Endothelial cell of umbilical vein (primary cell): ENCODE measurements around the gene CRYGN.

Experiments
- EZH2 ChIP-seq: IDR thresholded peaks from 2 replicates; pipeline ENCODE4 v1.6.1; 2012; ENCODE audit warnings: borderline replicate concordance, low read depth, mild to moderate bottlenecking, moderate library complexity, low read length, inconsistent platforms; ENCODE audit not compliant: severe bottlenecking
- FOS ChIP-seq: IDR thresholded peaks from 2 replicates; pipeline ENCODE4 v1.6.1; 2011; ENCODE audit warnings: mild to moderate bottlenecking, low read length, moderate library complexity, borderline replicate concordance; ENCODE audit not compliant: insufficient read depth
- GATA2 ChIP-seq: IDR thresholded peaks from 2 replicates; pipeline ENCODE4 v1.7.0; 2011; ENCODE audit warnings: low read depth, mild to moderate bottlenecking, moderate library complexity, mixed read lengths, low read length; ENCODE audit not compliant: insufficient read length, insufficient read depth
- MYC ChIP-seq: IDR thresholded peaks from one replicate; pipeline ENCODE4 v1.6.1; 2011; ENCODE audit warnings: mild to moderate bottlenecking, low read depth, low read length
- POLR2A ChIP-seq: IDR thresholded peaks from 2 replicates; pipeline ENCODE4 v1.6.1; 2012; ENCODE audit warnings: low read depth, mild to moderate bottlenecking, control low read depth, low read length
- TF ChIP-seq, protein P1 (sequence below), 2 donors: IDR thresholded peaks; 1 replicate in 1 of 2; 2 replicates in 1 of 2; pipeline ENCODE4 v1.5.1; 2011; ENCODE audit warnings: low read length in 2 of 2, mild to moderate bottlenecking in 2 of 2, moderate library complexity in 2 of 2, control low read depth in 1 of 2, inconsistent platforms in 1 of 2, low read depth in 1 of 2; ENCODE audit not compliant: insufficient read depth in 1 of 2; ENCODE audit errors: extremely low read depth in 1 of 2

DNA sequence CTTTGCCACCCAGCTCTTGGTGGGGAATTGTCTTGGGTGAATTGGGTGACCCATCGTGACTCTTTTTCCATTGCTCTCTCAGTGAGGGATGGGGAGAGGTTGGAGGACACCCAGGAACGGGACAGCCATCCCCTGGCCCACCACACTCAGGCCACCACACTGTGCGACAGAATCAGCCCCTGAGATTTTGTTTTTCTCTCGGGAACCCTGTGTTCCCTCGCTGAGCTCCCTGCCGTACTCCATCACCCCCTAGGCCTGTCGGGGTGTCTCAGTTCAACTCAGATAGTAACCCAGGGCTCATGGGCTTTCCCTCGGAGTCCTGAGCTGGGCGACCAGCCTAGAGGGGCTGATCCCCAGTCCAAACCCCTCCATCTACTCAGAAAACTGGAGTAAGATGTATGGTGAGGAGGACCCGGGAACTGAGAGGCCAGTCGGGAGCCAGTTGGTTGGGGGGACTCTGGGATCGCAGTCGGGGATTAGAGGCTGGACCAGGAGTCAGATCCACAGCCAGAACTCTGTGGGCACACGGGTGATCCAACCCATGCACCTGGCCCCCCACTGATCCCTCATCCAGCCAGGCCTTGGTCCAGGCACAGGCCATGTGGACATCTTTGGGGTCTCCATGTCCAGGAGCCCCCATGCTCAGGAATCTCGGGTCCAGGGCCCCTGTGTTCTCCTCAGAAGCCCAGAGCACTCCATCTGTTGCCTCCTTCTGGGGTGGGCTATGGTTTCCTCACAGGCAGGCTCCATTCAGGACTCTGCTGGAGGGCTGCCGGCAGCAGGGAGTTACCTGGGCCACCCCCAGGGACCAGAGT, 9.3 kb downstream of the CRYGN start:
- TF ChIP-seq, protein P1, sequence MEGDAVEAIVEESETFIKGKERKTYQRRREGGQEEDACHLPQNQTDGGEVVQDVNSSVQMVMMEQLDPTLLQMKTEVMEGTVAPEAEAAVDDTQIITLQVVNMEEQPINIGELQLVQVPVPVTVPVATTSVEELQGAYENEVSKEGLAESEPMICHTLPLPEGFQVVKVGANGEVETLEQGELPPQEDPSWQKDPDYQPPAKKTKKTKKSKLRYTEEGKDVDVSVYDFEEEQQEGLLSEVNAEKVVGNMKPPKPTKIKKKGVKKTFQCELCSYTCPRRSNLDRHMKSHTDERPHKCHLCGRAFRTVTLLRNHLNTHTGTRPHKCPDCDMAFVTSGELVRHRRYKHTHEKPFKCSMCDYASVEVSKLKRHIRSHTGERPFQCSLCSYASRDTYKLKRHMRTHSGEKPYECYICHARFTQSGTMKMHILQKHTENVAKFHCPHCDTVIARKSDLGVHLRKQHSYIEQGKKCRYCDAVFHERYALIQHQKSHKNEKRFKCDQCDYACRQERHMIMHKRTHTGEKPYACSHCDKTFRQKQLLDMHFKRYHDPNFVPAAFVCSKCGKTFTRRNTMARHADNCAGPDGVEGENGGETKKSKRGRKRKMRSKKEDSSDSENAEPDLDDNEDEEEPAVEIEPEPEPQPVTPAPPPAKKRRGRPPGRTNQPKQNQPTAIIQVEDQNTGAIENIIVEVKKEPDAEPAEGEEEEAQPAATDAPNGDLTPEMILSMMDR (IDR thresholded peaks at IDR 0.05; ENCODE audit: extremely low read depth in 1 of 2, insufficient read depth in 1 of 2, low read depth in 1 of 2, low read length in 2 of 2), result no peak
- TF ChIP-seq EZH2, result no peak
- TF ChIP-seq MYC, result no peak
- TF ChIP-seq POLR2A, result no peak
- TF ChIP-seq GATA2, result no peak
- no peak for TF ChIP-seq FOS
